H1 (cell line): ENCODE data around the gene SURF4. TPM values are rescaled to one million over a fixed set of nuclear protein-coding genes. Genes with fewer than 3 reads are reported as not detected.

ENCODE experiments used
- CTCF ChIA-PET: fragments of 300-600 bp; sonication (Branson Sonifier 250); formaldehyde crosslinking; loops from one replicate; lab custom pipeline; 2021; ENCODE audit not compliant: partially characterized antibody; lab: Charles Lee
- POLR2A ChIA-PET: fragments of 300-600 bp; sonication (Branson Sonifier 250); formaldehyde crosslinking; loops from one replicate; lab custom pipeline; 2021; ENCODE audit warnings: inconsistent platforms; ENCODE audit not compliant: partially characterized antibody; lab: Charles Lee
- DNase-seq, 2 experiments: peaks; one replicate each; pipeline versions ENCODE4 v3.0.0 to v3.0.0-alpha.2; 2010 to 2022; ENCODE audit warnings: low spot score in 2 of 2, low read depth in 1 of 2, mixed read lengths in 1 of 2
- FAIRE-seq: peaks from 2 replicates; lab custom pipeline; 2011; peaks lifted over from hg19 to GRCh38; lab: Jason Lieb, UNC
- H2AFZ ChIP-seq: 2 replicates; pipeline ENCODE4 v1.8.1; 2012; ENCODE audit warnings: low read length, inconsistent platforms
- H2AK5ac ChIP-seq: 2 replicates; pipeline ENCODE4 v1.6.1; 2013; ENCODE audit warnings: low read depth, low read length
- H2BK120ac ChIP-seq: replicated peaks from 2 replicates; pipeline ENCODE3; 2013; ENCODE audit warnings: low read depth, low read length, inconsistent platforms
- H2BK12ac ChIP-seq: 2 replicates; pipeline ENCODE4 v1.6.1; 2013; ENCODE audit warnings: low read depth, low read length
- H2BK15ac ChIP-seq: 2 replicates; pipeline ENCODE4 v1.6.1; 2013; ENCODE audit warnings: low read length
- H2BK20ac ChIP-seq: 2 replicates; pipeline ENCODE4 v1.6.1; 2013; ENCODE audit warnings: low read length
- H2BK5ac ChIP-seq: 2 replicates; pipeline ENCODE4 v1.6.1; 2013; ENCODE audit warnings: low read depth, low read length
- H3K14ac ChIP-seq: 2 replicates; pipeline ENCODE4 v1.6.1; 2013; ENCODE audit warnings: inconsistent platforms; ENCODE audit not compliant: insufficient read length
- H3K18ac ChIP-seq: 2 replicates; pipeline ENCODE4 v1.6.1; 2013; ENCODE audit warnings: low read length; ENCODE audit errors: extremely low read depth
- H3K23ac ChIP-seq: 2 replicates; pipeline ENCODE4 v1.6.1; 2013; ENCODE audit warnings: inconsistent platforms; ENCODE audit not compliant: insufficient read length
- H3K23me2 ChIP-seq: 2 replicates; pipeline ENCODE4 v1.6.1; 2013; ENCODE audit warnings: low read depth, low read length
- H3K27ac ChIP-seq: 2 replicates; pipeline ENCODE4 v1.6.1; 2011; ENCODE audit warnings: low read depth, low read length, inconsistent platforms
- H3K27me3 ChIP-seq, 4 experiments: replicated peaks in 1 of 4; 1 replicate in 1 of 4; 2 replicates in 3 of 4; pipeline versions ENCODE4 v1.6.1 to v1.8.1; 2011 to 2013; ENCODE audit warnings: low read length in 3 of 4, mild to moderate bottlenecking in 3 of 4, inconsistent platforms in 2 of 4, mixed read lengths in 2 of 4, moderate library complexity in 1 of 4; ENCODE audit not compliant: control insufficient read depth in 3 of 4, insufficient read depth in 3 of 4; ENCODE audit errors: extremely low read depth in 1 of 4
- H3K36me3 ChIP-seq, 4 experiments: 2 replicates each; pipeline versions ENCODE4 v1.6.1 to v1.8.1; 2011 to 2013; ENCODE audit warnings: mild to moderate bottlenecking in 4 of 4, low read length in 3 of 4, moderate library complexity in 2 of 4, control low read depth in 1 of 4, inconsistent platforms in 1 of 4; ENCODE audit not compliant: insufficient read depth in 4 of 4, control insufficient read depth in 2 of 4
- H3K4ac ChIP-seq: replicated peaks from 2 replicates; pipeline ENCODE3; 2013; ENCODE audit warnings: low read length, low read depth, mixed read lengths, inconsistent platforms; ENCODE audit not compliant: insufficient read length
- H3K4me1 ChIP-seq, 4 experiments: replicated peaks in 1 of 4; 1 replicate in 1 of 4; 2 replicates in 3 of 4; pipeline versions ENCODE4 v1.6.1 to v1.8.1; 2011 to 2013; ENCODE audit warnings: low read length in 3 of 4, inconsistent platforms in 2 of 4, mixed read lengths in 1 of 4; ENCODE audit not compliant: insufficient read depth in 4 of 4, control insufficient read depth in 3 of 4
- H3K4me2 ChIP-seq, 2 experiments: 2 replicates each; pipeline versions ENCODE4 v1.6.1 to v1.8.1; 2011 to 2013; ENCODE audit warnings: low read depth in 2 of 2, low read length in 2 of 2, control low read depth in 1 of 2, inconsistent platforms in 1 of 2, mild to moderate bottlenecking in 1 of 2; ENCODE audit not compliant: insufficient read depth in 1 of 2
- H3K4me3 ChIP-seq, 4 experiments: fragments of 200-600, 300-600 bp in 1 of 4; sonication (generic), shearing (Covaris generic), sonication (Bioruptor Twin) in 1 of 4; 2 replicates each; pipeline versions ENCODE4 v1.5.1 to v1.8.1; 2011 to 2016; ENCODE audit warnings: low read length in 4 of 4, low read depth in 3 of 4, control low read depth in 2 of 4, inconsistent platforms in 2 of 4, mild to moderate bottlenecking in 2 of 4, mixed read lengths in 1 of 4, moderate library complexity in 1 of 4; ENCODE audit not compliant: insufficient read depth in 2 of 4; ENCODE audit errors: extremely low read depth in 1 of 4
- H3K56ac ChIP-seq: replicated peaks from 2 replicates; pipeline ENCODE3; 2013; ENCODE audit warnings: low read depth, mild to moderate bottlenecking, mixed read lengths, low read length, inconsistent platforms; ENCODE audit not compliant: insufficient read length
- H3K79me1 ChIP-seq: 2 replicates; pipeline ENCODE4 v1.6.1; 2013; ENCODE audit warnings: low read depth, low read length, control low read depth
- H3K79me2 ChIP-seq, 2 experiments: 2 replicates each; pipeline versions ENCODE4 v1.6.1 to v1.8.1; 2012 to 2013; ENCODE audit warnings: low read length in 2 of 2, mild to moderate bottlenecking in 2 of 2, inconsistent platforms in 1 of 2; ENCODE audit not compliant: insufficient read depth in 2 of 2, control insufficient read depth in 1 of 2
- H3K9ac ChIP-seq, 4 experiments: replicated peaks in 1 of 4; 1 replicate in 1 of 4; 2 replicates in 3 of 4; pipeline versions ENCODE4 v1.6.1 to v1.8.1; 2011 to 2013; ENCODE audit warnings: low read depth in 3 of 4, low read length in 3 of 4, control low read depth in 2 of 4, mild to moderate bottlenecking in 2 of 4, moderate library complexity in 2 of 4, inconsistent platforms in 1 of 4; ENCODE audit errors: extremely low read depth in 1 of 4
- H3K9me3 ChIP-seq, 2 experiments: 2 replicates each; pipeline versions ENCODE4 v1.6.1 to v1.8.1; 2012 to 2013; ENCODE audit warnings: mild to moderate bottlenecking in 2 of 2, moderate library complexity in 2 of 2, control low read depth in 1 of 2, inconsistent platforms in 1 of 2, low read depth in 1 of 2, low read length in 1 of 2, mixed read lengths in 1 of 2; ENCODE audit not compliant: insufficient read depth in 2 of 2
- H4K20me1 ChIP-seq, 2 experiments: replicated peaks in 1 of 2; 2 replicates each; pipeline versions ENCODE3 to v1.8.1; 2011 to 2013; ENCODE audit warnings: inconsistent platforms in 2 of 2, low read length in 2 of 2, mild to moderate bottlenecking in 1 of 2; ENCODE audit not compliant: insufficient read depth in 2 of 2, control insufficient read depth in 1 of 2
- H4K5ac ChIP-seq: 2 replicates; pipeline ENCODE4 v1.6.1; 2013; ENCODE audit warnings: low read length, low read depth, mixed read lengths, inconsistent platforms; ENCODE audit not compliant: insufficient read length
- H4K8ac ChIP-seq: 2 replicates; pipeline ENCODE4 v1.8.0; 2013; ENCODE audit warnings: mild to moderate bottlenecking, moderate library complexity, low read length, inconsistent platforms; ENCODE audit not compliant: insufficient read depth; ENCODE audit errors: extremely low read depth
- H4K91ac ChIP-seq: replicated peaks from 2 replicates; pipeline ENCODE3; 2013; ENCODE audit warnings: low read length, mixed read lengths, inconsistent platforms; ENCODE audit not compliant: insufficient read length
- CTCF ChIP-seq, 3 experiments: IDR thresholded peaks; 1 replicate in 2 of 3; 2 replicates in 1 of 3; pipeline versions ENCODE4 v1.5.1 to v1.6.1; 2011; ENCODE audit warnings: low read length in 3 of 3, mild to moderate bottlenecking in 3 of 3, inconsistent platforms in 2 of 3, low read depth in 1 of 3, moderate library complexity in 1 of 3; ENCODE audit not compliant: insufficient read depth in 1 of 3; ENCODE audit errors: control extremely low read depth in 1 of 3
- HDAC6 ChIP-seq: IDR thresholded peaks from one replicate; pipeline ENCODE4 v1.7.1; 2012; ENCODE audit warnings: low read depth, mild to moderate bottlenecking, inconsistent platforms, low read length, moderate library complexity
- PHF8 ChIP-seq: fragments of 200-600 bp; sonication (generic); conservative IDR thresholded peaks from 2 replicates; pipeline ENCODE4 v1.7.1; 2012; ENCODE audit warnings: low read depth, mild to moderate bottlenecking, inconsistent platforms, low read length, moderate library complexity
- WGBS, 2 experiments: shearing (Covaris generic) in 1 of 2; methylation state at CpG; one replicate each; pipeline versions ENCODE4 v1.1.6 to v1.1.7; 2013 to 2015; ENCODE audit warnings: low lambda C conversion rate in 2 of 2, mixed read lengths in 2 of 2, inconsistent platforms in 1 of 2, low coverage in 1 of 2, missing lambda C conversion rate in 1 of 2; ENCODE audit not compliant: insufficient replicate concordance in 2 of 2, insufficient coverage in 1 of 2, insufficient read length in 1 of 2; ENCODE audit errors: extremely low coverage in 1 of 2, missing lambda C conversion rate in 1 of 2; 5-methylcytosine and 5-hydroxymethylcytosine counted together
- polyA plus RNA-seq, 7 experiments: library from polyadenylated mRNA; depleted of rRNA in 3 of 7; stranded (reverse) in 5 of 7; unstranded in 2 of 7; fragments of >200 nt in 5 of 7; fragments of 200-250 nt in 2 of 7; gene quantifications; 1 replicate in 5 of 7; 2 replicates in 1 of 7; 4 replicates in 1 of 7; pipeline versions ENCODE4 v1.2.1 to v1.2.3, GENCODE V29; 2011 to 2013; ENCODE audit warnings: missing spikeins in 2 of 7, mixed read lengths in 2 of 7
- total RNA-seq: library from RNA; stranded (reverse); fragmentation: NEBNext Ultra II Directional; extraction: Animal tissue kit (Norgen Biotek cat#: 25700); gene quantifications from 2 replicates; pipeline ENCODE4 v1.2.1, GENCODE V29; 2021

SURF4 gene
- total and polyA plus RNA-seq, 2 of the 8 experiments (the other 6 are each of a cell fraction or from before 2014, with no cell fraction given): 176 to 182 TPM

GRCh38 chr9:133333566-133333965 lies 42.3 kb downstream of the SURF4 start:
- H3K79me2 ChIP-seq: peaks cover 0 to 15% of the 10 kb centered on the region in 2 experiments; a peak in 2 of 4 replicates
- no peak overlapping the region for H3K18ac ChIP-seq
- H2BK120ac ChIP-seq: no peak overlapping the region
- H2BK12ac ChIP-seq: no peak overlapping the region
- H3K56ac ChIP-seq: no peak overlapping the region
- no peak overlapping the region for H2AFZ ChIP-seq
- POLR2A ChIA-PET: interaction anchor here (0.6 to 7.3 kb wide), 7 partner anchors 9 to 175 kb away, joined by 3 to 120 read pairs (median 5); partner anchors contain the start of genes MED22 and RPL7A
- H3K23me2 ChIP-seq: peaks cover 7% of the 10 kb centered on the region; the same call in 1 of the 2 replicates
- H3K4me3 ChIP-seq: no peak overlapping the region
- no peak overlapping the region for H3K23ac ChIP-seq
- FAIRE-seq (no peak), DNase-seq (no peak)
- CTCF ChIA-PET: interaction anchor here (0.7 to 7.0 kb wide), 6 partner anchors 9 to 152 kb away, joined by 3 to 123 read pairs (median 4); no protein-coding TSS in a partner anchor
- peaks cover 0 to 9% (median 2%) of the 10 kb centered on the region in 4 experiments; a peak in 1 of 7 replicates for H3K4me1 ChIP-seq
- H3K27ac ChIP-seq: no peak overlapping the region
- no peak overlapping the region for H4K8ac ChIP-seq
- no peak overlapping the region for H4K91ac ChIP-seq
- peaks cover 10% of the 10 kb centered on the region for H3K79me1 ChIP-seq
- peaks cover 4 to 16% of the 10 kb centered on the region in 2 experiments for H4K20me1 ChIP-seq
- H3K9me3 ChIP-seq: no peaks in the 10 kb centered on the region
- no peak overlapping the region for H2BK20ac ChIP-seq
- H3K4ac ChIP-seq: no peak overlapping the region
- H3K36me3 ChIP-seq: peaks cover 20 to 43% (median 35%) of the 10 kb centered on the region in 4 experiments
- H3K27me3 ChIP-seq: no peaks in the 10 kb centered on the region
- H2BK5ac ChIP-seq: peak overlapping the region; percentile 44; the same call in 1 of the 2 replicates
- H4K5ac ChIP-seq: no peak overlapping the region
- WGBS, 2 experiments: 87% methylated on average over 7 of the region's 10 CpGs; no CpG with 5 or more reads in 1 of the 2 experiments
- no peak overlapping the region; a peak in 1 of 4 replicates for H3K4me2 ChIP-seq
- H3K14ac ChIP-seq: no peak overlapping the region
- no peak overlapping the region; a peak in 1 of 7 replicates for H3K9ac ChIP-seq
- H2BK15ac ChIP-seq: no peak overlapping the region
- no peak overlapping the region for H2AK5ac ChIP-seq
- TF ChIP-seq PHF8: no peak
- 0 out of 4 replicates have a peak, but pooled peaks of 1 of the 3 experiments have one; percentile 9 for TF ChIP-seq CTCF (IDR thresholded peaks at IDR 0.05; ENCODE audit: control extremely low read depth in 1 of 3, insufficient read depth in 1 of 3, low read depth in 1 of 3, low read length in 3 of 3)
- TF ChIP-seq HDAC6: no peak
